ENCODE results near the gene KCNQ1OT1. TPM values are rescaled to one million over a fixed set of nuclear protein-coding genes. Genes with fewer than 3 reads are reported as not detected.
A peak's percentile ranks its signal among the peaks of the same experiment; 100 is the strongest.

The KCNQ1OT1 gene
- polyA plus RNA-seq, 4 donors = 0.73 to 1.8 (median 1.0) TPM

GRCh38 chr11:2737866-2738265 lies 38.1 kb upstream of the KCNQ1OT1 start:
- no peak for DNase-seq (ENCODE audit: low read depth in 4 of 4, low spot score in 3 of 4)

- no peak for DNase-seq (ENCODE audit: low read depth in 4 of 4, low spot score in 3 of 4)
These were observed 37.4 kb upstream of the KCNQ1OT1 start for GRCh38 chr11:2737226-2737590.

GRCh38 chr11:2736577-2737225 lies 36.9 kb upstream of the KCNQ1OT1 start:
- DNase-seq (ENCODE audit: low read depth in 4 of 4, low spot score in 3 of 4) = no peak

GRCh38 chr11:2735053-2735589 lies 35.3 kb upstream of the KCNQ1OT1 start:
- no peak for DNase-seq (ENCODE audit: low read depth in 4 of 4, low spot score in 3 of 4)

GRCh38 chr11:2734181-2735052 lies 34.6 kb upstream of the KCNQ1OT1 start:
- no peak for DNase-seq (ENCODE audit: low read depth in 4 of 4, low spot score in 3 of 4)

- DNase-seq (ENCODE audit: low read depth in 4 of 4, low spot score in 3 of 4) = no peak
These were observed 33.3 kb upstream of the KCNQ1OT1 start for GRCh38 chr11:2732940-2733628.

GRCh38 chr11:2732261-2732939 lies 32.6 kb upstream of the KCNQ1OT1 start:
- DNase-seq (ENCODE audit: low read depth in 4 of 4, low spot score in 3 of 4) = no peak

GRCh38 chr11:2731130-2732125 lies 31.6 kb upstream of the KCNQ1OT1 start:
- DNase-seq (ENCODE audit: low read depth in 4 of 4, low spot score in 3 of 4) = no peak

GRCh38 chr11:2730272-2731129 lies 30.7 kb upstream of the KCNQ1OT1 start:
- DNase-seq (ENCODE audit: low read depth in 4 of 4, low spot score in 3 of 4) = peak in 2 of 4 donors; percentile 56 to 63

- DNase-seq (ENCODE audit: low read depth in 4 of 4, low spot score in 3 of 4) = no peak
These were observed 30.0 kb upstream of the KCNQ1OT1 start for GRCh38 chr11:2729841-2730240.

GRCh38 chr11:2728663-2729332 lies 29.0 kb upstream of the KCNQ1OT1 start:
- DNase-seq (ENCODE audit: low read depth in 4 of 4, low spot score in 3 of 4) = no peak

GRCh38 chr11:2728128-2728662 lies 28.4 kb upstream of the KCNQ1OT1 start:
- no peak for DNase-seq (ENCODE audit: low read depth in 4 of 4, low spot score in 3 of 4)

- no peak for DNase-seq (ENCODE audit: low read depth in 4 of 4, low spot score in 3 of 4)
These were observed 27.2 kb upstream of the KCNQ1OT1 start for GRCh38 chr11:2726964-2727363.

GRCh38 chr11:2725368-2726300 lies 25.8 kb upstream of the KCNQ1OT1 start:
- peak in 3 of 4 donors; percentile 59 to 72 (median 67) for DNase-seq (ENCODE audit: low read depth in 4 of 4, low spot score in 3 of 4)

- DNase-seq (ENCODE audit: low read depth in 4 of 4, low spot score in 3 of 4) = no peak
These were observed 25.0 kb upstream of the KCNQ1OT1 start for GRCh38 chr11:2724653-2725367.

- peak in 1 of 4 donors; percentile 74 for DNase-seq (ENCODE audit: low read depth in 4 of 4, low spot score in 3 of 4)
These were observed 24.3 kb upstream of the KCNQ1OT1 start for GRCh38 chr11:2724104-2724503.

Measured in left renal pelvis (tissue), 4 donors.